HepG2 (cell line): Measurements from ENCODE around the gene CENPK. TPM values are rescaled to one million over a fixed set of nuclear protein-coding genes. Genes with fewer than 3 reads are reported as not detected.

Experiments
- FOXP1 ChIP-seq, 2 experiments: fragments of 450-650 bp in 1 of 2; IDR thresholded peaks; 2 replicates each; pipeline ENCODE4 v1.6.1; 2017 to 2018; ENCODE audit warnings: antibody characterized with exemption in 1 of 2
- PHF5A ChIP-seq: IDR thresholded peaks from one replicate; pipeline ENCODE4 v1.6.1; 2018; ENCODE audit warnings: low read depth, missing genetic modification reagents; ENCODE audit not compliant: unreplicated experiment
- PITX1 ChIP-seq: sonication (generic); formaldehyde crosslinking; IDR thresholded peaks from 2 replicates; pipeline ENCODE4 v1.5.1; 2020; ENCODE audit warnings: mild to moderate bottlenecking, missing genetic modification reagents
- PPARG ChIP-seq: conservative IDR thresholded peaks from 2 replicates; pipeline ENCODE4 v1.6.1; 2016; ENCODE audit warnings: missing biosample characterization, missing genetic modification reagents
- RFX1 ChIP-seq: fragments of 450-650 bp; IDR thresholded peaks from 2 replicates; pipeline ENCODE4 v1.6.1; 2017
- RXRA ChIP-seq: sonication (generic); formaldehyde crosslinking; IDR thresholded peaks from 2 replicates; pipeline ENCODE4 v1.5.1; 2020; ENCODE audit warnings: missing genetic modification reagents
- RXRB ChIP-seq: IDR thresholded peaks from 2 replicates; pipeline ENCODE4 v1.6.1; 2016; ENCODE audit warnings: borderline replicate concordance, missing genetic modification reagents, missing compliant biosample characterization
- SIN3A ChIP-seq: IDR thresholded peaks from 2 replicates; pipeline ENCODE4 v1.6.1; 2011; ENCODE audit warnings: low read depth, mild to moderate bottlenecking, control low read depth, low read length, borderline replicate concordance
- SSRP1 ChIP-seq: IDR thresholded peaks from 2 replicates; pipeline ENCODE4 v1.6.1; 2016; ENCODE audit warnings: control low read depth
- TBX2 ChIP-seq: sonication (generic); formaldehyde crosslinking; IDR thresholded peaks from 2 replicates; pipeline ENCODE4 v1.5.0; 2020; ENCODE audit warnings: missing genetic modification reagents, mild to moderate bottlenecking, borderline replicate concordance
- TCF7 ChIP-seq: sonication (generic); IDR thresholded peaks from 2 replicates; pipeline ENCODE4 v1.6.1; 2016; ENCODE audit warnings: antibody characterized with exemption, low read depth
- ZBTB3 ChIP-seq: sonication (generic); formaldehyde crosslinking; IDR thresholded peaks from 2 replicates; pipeline ENCODE4 v1.4.0; 2020; ENCODE audit warnings: low read depth, mild to moderate bottlenecking, moderate library complexity, missing genetic modification reagents, borderline replicate concordance
- ZNF263 ChIP-seq: sonication (generic); formaldehyde crosslinking; IDR thresholded peaks from 2 replicates; pipeline ENCODE4 v1.4.0; 2020; ENCODE audit warnings: missing genetic modification reagents
- ZNF563 ChIP-seq: sonication (generic); formaldehyde crosslinking; IDR thresholded peaks from 2 replicates; pipeline ENCODE4 v1.8.0; 2022; ENCODE audit warnings: mild to moderate bottlenecking, moderate library complexity, missing genetic modification reagents
- ZNF589 ChIP-seq: sonication (generic); formaldehyde crosslinking; conservative IDR thresholded peaks from 2 replicates; pipeline ENCODE4 v1.8.0; 2022; ENCODE audit warnings: mild to moderate bottlenecking, moderate library complexity, missing genetic modification reagents
- ZNF670 ChIP-seq: sonication (generic); formaldehyde crosslinking; IDR thresholded peaks from 2 replicates; pipeline ENCODE4 v1.8.0; 2022; ENCODE audit warnings: mild to moderate bottlenecking, missing genetic modification reagents, borderline replicate concordance
- ZNF816 ChIP-seq: sonication (generic); formaldehyde crosslinking; IDR thresholded peaks from 2 replicates; pipeline ENCODE4 v1.8.0; 2022; ENCODE audit warnings: missing genetic modification reagents, mild to moderate bottlenecking, borderline replicate concordance
- ZNF83 ChIP-seq: sonication (generic); formaldehyde crosslinking; IDR thresholded peaks from 2 replicates; pipeline ENCODE4 v1.4.0; 2020; ENCODE audit warnings: missing genetic modification reagents, mild to moderate bottlenecking, borderline replicate concordance
- polyA plus RNA-seq, 8 experiments: library from polyadenylated mRNA; depleted of rRNA in 3 of 8; stranded (reverse) in 7 of 8; unstranded in 1 of 8; fragments of >200 nt; fragmentation: Illumina TruSeq in 4 of 8; extraction: Trizol in 4 of 8; gene quantifications; 2 replicates each; pipeline versions ENCODE4 v1.2.1 to v1.2.3, GENCODE V29; 2011 to 2016; ENCODE audit warnings: low read depth in 4 of 8, missing spikeins in 1 of 8, mixed read lengths in 1 of 8; ENCODE audit not compliant: insufficient read depth in 1 of 8
- total RNA-seq, 5 experiments: library from RNA; depleted of rRNA; stranded (reverse); fragments of >200 nt; fragmentation: Illumina TruSeq; extraction: Trizol; gene quantifications; 2 replicates each; pipeline ENCODE4 v1.2.3, GENCODE V29; 2016; ENCODE audit warnings: low read depth in 1 of 5
- TF ChIP-seq, protein P1 (sequence below): sonication (generic); formaldehyde crosslinking; IDR thresholded peaks from 2 replicates; pipeline ENCODE4 v1.4.0; 2020; ENCODE audit warnings: missing genetic modification reagents
- TF ChIP-seq, protein P2 (sequence below): sonication (generic); formaldehyde crosslinking; IDR thresholded peaks from 2 replicates; pipeline ENCODE4 v1.8.0; 2022; ENCODE audit warnings: mild to moderate bottlenecking, missing genetic modification reagents, borderline replicate concordance
- TF ChIP-seq, protein P3 (sequence below): sonication (generic); formaldehyde crosslinking; IDR thresholded peaks from 2 replicates; pipeline ENCODE4 v1.4.0; 2020; ENCODE audit warnings: missing genetic modification reagents
- TF ChIP-seq, protein P4 (sequence below): sonication (generic); formaldehyde crosslinking; IDR thresholded peaks from 2 replicates; pipeline ENCODE4 v1.5.0; 2020; ENCODE audit warnings: missing genetic modification reagents

CENPK gene
- total and polyA plus RNA-seq, 2 of the 13 experiments (the other 11 are each of a cell fraction or from before 2014, with no cell fraction given): 14.3 to 54.4 TPM

DNA sequence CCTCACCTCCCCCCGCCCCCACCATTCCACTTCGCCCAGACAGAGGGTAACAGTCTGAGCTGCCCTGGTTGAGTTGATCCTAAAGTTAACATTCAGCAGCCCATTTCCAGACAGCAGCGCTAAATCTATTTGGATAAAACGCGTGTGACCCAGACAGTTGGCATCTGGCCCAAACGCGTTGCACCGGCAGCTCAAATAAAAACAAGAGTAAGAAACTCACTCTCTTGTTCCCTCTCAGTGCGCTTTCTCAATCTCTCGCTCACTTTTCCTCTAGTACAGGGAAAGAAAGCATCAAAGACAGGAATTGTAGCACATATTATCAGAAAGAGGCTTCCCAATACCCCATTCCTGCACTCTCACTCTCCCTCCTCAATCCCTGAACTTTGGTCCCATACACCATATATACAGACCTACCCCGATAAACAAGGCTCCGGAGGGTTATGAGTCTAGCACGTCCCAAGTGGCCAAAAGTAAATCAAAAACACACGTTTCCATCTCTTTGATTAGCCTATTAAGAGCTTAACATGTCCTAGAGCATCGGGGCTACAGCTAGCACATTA, 82.6 kb downstream of the CENPK start (continued):
- 0 out of 2 replicates have a peak, but pooled peaks have one; percentile 21 for TF ChIP-seq ZNF263 (CRISPR knock-in tag)
- TF ChIP-seq SIN3A: no peak
- TF ChIP-seq, protein P1, sequence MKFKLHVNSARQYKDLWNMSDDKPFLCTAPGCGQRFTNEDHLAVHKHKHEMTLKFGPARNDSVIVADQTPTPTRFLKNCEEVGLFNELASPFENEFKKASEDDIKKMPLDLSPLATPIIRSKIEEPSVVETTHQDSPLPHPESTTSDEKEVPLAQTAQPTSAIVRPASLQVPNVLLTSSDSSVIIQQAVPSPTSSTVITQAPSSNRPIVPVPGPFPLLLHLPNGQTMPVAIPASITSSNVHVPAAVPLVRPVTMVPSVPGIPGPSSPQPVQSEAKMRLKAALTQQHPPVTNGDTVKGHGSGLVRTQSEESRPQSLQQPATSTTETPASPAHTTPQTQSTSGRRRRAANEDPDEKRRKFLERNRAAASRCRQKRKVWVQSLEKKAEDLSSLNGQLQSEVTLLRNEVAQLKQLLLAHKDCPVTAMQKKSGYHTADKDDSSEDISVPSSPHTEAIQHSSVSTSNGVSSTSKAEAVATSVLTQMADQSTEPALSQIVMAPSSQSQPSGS (CRISPR knock-in tag): no peak
- 0 out of 2 replicates have a peak, but pooled peaks have one; percentile 15 for TF ChIP-seq TBX2 (CRISPR knock-in tag)
- TF ChIP-seq PITX1 (CRISPR knock-in tag): peak; percentile 54; the same call in 1 of the 2 replicates
- TF ChIP-seq RXRB (CRISPR knock-in tag): peak; percentile 36; the same call in 1 of the 2 replicates
- TF ChIP-seq RFX1: no peak
- 0 out of 2 replicates have a peak, but pooled peaks have one; percentile 17 for TF ChIP-seq PPARG (CRISPR knock-in tag)
- TF ChIP-seq ZNF83 (CRISPR knock-in tag): no peak
- TF ChIP-seq, protein P2, sequence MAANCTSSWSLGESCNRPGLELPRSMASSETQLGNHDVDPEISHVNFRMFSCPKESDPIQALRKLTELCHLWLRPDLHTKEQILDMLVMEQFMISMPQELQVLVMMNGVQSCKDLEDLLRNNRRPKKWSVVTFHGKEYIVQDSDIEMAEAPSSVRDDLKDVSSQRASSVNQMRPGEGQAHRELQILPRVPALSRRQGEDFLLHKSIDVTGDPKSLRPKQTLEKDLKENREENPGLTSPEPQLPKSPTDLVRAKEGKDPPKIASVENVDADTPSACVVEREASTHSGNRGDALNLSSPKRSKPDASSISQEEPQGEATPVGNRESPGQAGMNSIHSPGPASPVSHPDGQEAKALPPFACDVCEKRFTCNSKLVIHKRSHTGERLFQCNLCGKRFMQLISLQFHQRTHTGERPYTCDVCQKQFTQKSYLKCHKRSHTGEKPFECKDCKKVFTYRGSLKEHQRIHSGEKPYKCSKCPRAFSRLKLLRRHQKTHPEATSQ (CRISPR knock-in tag): no peak
- no peak for TF ChIP-seq PHF5A
- TF ChIP-seq, protein P3, sequence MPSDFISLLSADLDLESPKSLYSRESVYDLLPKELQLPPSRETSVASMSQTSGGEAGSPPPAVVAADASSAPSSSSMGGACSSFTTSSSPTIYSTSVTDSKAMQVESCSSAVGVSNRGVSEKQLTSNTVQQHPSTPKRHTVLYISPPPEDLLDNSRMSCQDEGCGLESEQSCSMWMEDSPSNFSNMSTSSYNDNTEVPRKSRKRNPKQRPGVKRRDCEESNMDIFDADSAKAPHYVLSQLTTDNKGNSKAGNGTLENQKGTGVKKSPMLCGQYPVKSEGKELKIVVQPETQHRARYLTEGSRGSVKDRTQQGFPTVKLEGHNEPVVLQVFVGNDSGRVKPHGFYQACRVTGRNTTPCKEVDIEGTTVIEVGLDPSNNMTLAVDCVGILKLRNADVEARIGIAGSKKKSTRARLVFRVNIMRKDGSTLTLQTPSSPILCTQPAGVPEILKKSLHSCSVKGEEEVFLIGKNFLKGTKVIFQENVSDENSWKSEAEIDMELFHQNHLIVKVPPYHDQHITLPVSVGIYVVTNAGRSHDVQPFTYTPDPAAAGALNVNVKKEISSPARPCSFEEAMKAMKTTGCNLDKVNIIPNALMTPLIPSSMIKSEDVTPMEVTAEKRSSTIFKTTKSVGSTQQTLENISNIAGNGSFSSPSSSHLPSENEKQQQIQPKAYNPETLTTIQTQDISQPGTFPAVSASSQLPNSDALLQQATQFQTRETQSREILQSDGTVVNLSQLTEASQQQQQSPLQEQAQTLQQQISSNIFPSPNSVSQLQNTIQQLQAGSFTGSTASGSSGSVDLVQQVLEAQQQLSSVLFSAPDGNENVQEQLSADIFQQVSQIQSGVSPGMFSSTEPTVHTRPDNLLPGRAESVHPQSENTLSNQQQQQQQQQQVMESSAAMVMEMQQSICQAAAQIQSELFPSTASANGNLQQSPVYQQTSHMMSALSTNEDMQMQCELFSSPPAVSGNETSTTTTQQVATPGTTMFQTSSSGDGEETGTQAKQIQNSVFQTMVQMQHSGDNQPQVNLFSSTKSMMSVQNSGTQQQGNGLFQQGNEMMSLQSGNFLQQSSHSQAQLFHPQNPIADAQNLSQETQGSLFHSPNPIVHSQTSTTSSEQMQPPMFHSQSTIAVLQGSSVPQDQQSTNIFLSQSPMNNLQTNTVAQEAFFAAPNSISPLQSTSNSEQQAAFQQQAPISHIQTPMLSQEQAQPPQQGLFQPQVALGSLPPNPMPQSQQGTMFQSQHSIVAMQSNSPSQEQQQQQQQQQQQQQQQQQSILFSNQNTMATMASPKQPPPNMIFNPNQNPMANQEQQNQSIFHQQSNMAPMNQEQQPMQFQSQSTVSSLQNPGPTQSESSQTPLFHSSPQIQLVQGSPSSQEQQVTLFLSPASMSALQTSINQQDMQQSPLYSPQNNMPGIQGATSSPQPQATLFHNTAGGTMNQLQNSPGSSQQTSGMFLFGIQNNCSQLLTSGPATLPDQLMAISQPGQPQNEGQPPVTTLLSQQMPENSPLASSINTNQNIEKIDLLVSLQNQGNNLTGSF (CRISPR knock-in tag): no peak
- no peak for TF ChIP-seq ZBTB3 (CRISPR knock-in tag)
- no peak for TF ChIP-seq ZNF670
- no peak for TF ChIP-seq FOXP1 (IDR thresholded peaks at IDR 0.05)
- TF ChIP-seq FOXP1 (CRISPR knock-in tag; IDR thresholded peaks at IDR 0.05): no peak
- TF ChIP-seq SSRP1: no peak
- no peak for TF ChIP-seq ZNF563 (CRISPR knock-in tag)
- TF ChIP-seq TCF7: 0 out of 2 replicates have a peak, but pooled peaks have one; percentile 2
- TF ChIP-seq ZNF816 (CRISPR knock-in tag): no peak
- no peak for TF ChIP-seq RXRA (CRISPR knock-in tag)
- TF ChIP-seq, protein P4, sequence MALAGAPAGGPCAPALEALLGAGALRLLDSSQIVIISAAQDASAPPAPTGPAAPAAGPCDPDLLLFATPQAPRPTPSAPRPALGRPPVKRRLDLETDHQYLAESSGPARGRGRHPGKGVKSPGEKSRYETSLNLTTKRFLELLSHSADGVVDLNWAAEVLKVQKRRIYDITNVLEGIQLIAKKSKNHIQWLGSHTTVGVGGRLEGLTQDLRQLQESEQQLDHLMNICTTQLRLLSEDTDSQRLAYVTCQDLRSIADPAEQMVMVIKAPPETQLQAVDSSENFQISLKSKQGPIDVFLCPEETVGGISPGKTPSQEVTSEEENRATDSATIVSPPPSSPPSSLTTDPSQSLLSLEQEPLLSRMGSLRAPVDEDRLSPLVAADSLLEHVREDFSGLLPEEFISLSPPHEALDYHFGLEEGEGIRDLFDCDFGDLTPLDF: no peak
- TF ChIP-seq ZNF589 (CRISPR knock-in tag): no peak
